GM19455 (cell line): ENCODE measurements around the gene SYN1.

ENCODE experiments used
- ATAC-seq: cut with Tn5 transposase; IDR thresholded peaks from one replicate; pipeline ENCODE4 v1.9.1; 2021; ENCODE audit not compliant: unreplicated experiment

The SYN1 gene

GRCh38 chrX:47574076-47574546 is 45.5 kb downstream of the SYN1 start:
- no peak for ATAC-seq

GRCh38 chrX:47573341-47574075 is 46.1 kb downstream of the SYN1 start:
- ATAC-seq = no peak

- ATAC-seq = no peak
Measured at GRCh38 chrX:47572773-47573340, 46.8 kb downstream of the SYN1 start.

- ATAC-seq = no peak
Measured at GRCh38 chrX:47571896-47572295, 47.8 kb downstream of the SYN1 start.

GRCh38 chrX:47571215-47571614 is 48.4 kb downstream of the SYN1 start:
- no peak for ATAC-seq

- no peak for ATAC-seq
Measured at GRCh38 chrX:47570794-47571193, 48.9 kb downstream of the SYN1 start.

- no peak for ATAC-seq
Measured at GRCh38 chrX:47568656-47569295, 50.9 kb downstream of the SYN1 start.

- no peak for ATAC-seq
Measured at GRCh38 chrX:47566841-47567240, 52.8 kb downstream of the SYN1 start.

- ATAC-seq = no peak
Measured at GRCh38 chrX:47564438-47565085, 55.1 kb downstream of the SYN1 start.

- no peak for ATAC-seq
Measured at GRCh38 chrX:47563801-47564315, 55.8 kb downstream of the SYN1 start.

GRCh38 chrX:47562615-47563243 is 56.9 kb downstream of the SYN1 start:
- ATAC-seq = no peak

GRCh38 chrX:47561659-47562151 is 58.0 kb downstream of the SYN1 start:
- ATAC-seq = no peak

- peak; percentile 82 for ATAC-seq
Measured at GRCh38 chrX:47560934-47561658, 58.6 kb downstream of the SYN1 start, which contains the start of gene ARAF. ARAF (plus strand) TSS chrX:47561205; CDS start chrX:47562968, 1,763 bp downstream.

- ATAC-seq = no peak
Measured at GRCh38 chrX:47560179-47560933, 59.3 kb downstream of the SYN1 start.

GRCh38 chrX:47558436-47558835 is 61.2 kb downstream of the SYN1 start:
- no peak for ATAC-seq

GRCh38 chrX:47556045-47556623 is 63.5 kb downstream of the SYN1 start:
- peak; percentile 84 for ATAC-seq

- no peak for ATAC-seq
Measured at GRCh38 chrX:47543496-47543895, 76.2 kb downstream of the SYN1 start.

- ATAC-seq = no peak
Measured at GRCh38 chrX:47540754-47541538, 78.7 kb downstream of the SYN1 start.
